GM23338 (cell line): ENCODE measurements around the gene RYR1. TPM values are rescaled to one million over a fixed set of nuclear protein-coding genes. Genes with fewer than 3 reads are reported as not detected.

Experiments
- ATAC-seq: fragments of 200-7000 bp; cut with Tn5 transposase; 3 replicates; pipeline ENCODE4 v1.9.1; 2020
- DNase-seq: peaks from one replicate; pipeline ENCODE4 v3.0.0-alpha.2; 2015; ENCODE audit warnings: low spot score
- H2AFZ ChIP-seq: fragments of 200-600 bp; sonication (generic); 2 replicates; pipeline ENCODE4 v1.8.0; 2016; ENCODE audit warnings: antibody characterized with exemption, mild to moderate bottlenecking, moderate library complexity
- H3F3A ChIP-seq: fragments of 200-600 bp; sonication (generic); replicated peaks from 2 replicates; pipeline ENCODE4 v1.8.0; 2017; ENCODE audit warnings: antibody characterized with exemption, mixed run types, low read depth
- H3K27ac ChIP-seq: fragments of 200-600 bp; sonication (generic); 2 replicates; pipeline ENCODE4 v1.6.1; 2016; ENCODE audit warnings: low read depth
- H3K27me3 ChIP-seq: fragments of 200-600 bp; sonication (generic); 2 replicates; pipeline ENCODE4 v1.8.0; 2016; ENCODE audit warnings: mild to moderate bottlenecking, mixed run types, moderate library complexity; ENCODE audit not compliant: insufficient read depth
- H3K36me3 ChIP-seq: fragments of 200-600 bp; sonication (generic); 2 replicates; pipeline ENCODE4 v1.8.0; 2016; ENCODE audit warnings: mild to moderate bottlenecking; ENCODE audit not compliant: insufficient read depth
- H3K4me1 ChIP-seq: fragments of 200-600 bp; sonication (generic); 2 replicates; pipeline ENCODE4 v1.8.0; 2016; ENCODE audit warnings: mild to moderate bottlenecking, moderate library complexity; ENCODE audit not compliant: insufficient read depth
- H3K4me2 ChIP-seq: fragments of 200-600 bp; sonication (generic); 2 replicates; pipeline ENCODE4 v1.7.1; 2017; ENCODE audit warnings: mixed run types
- H3K4me3 ChIP-seq: fragments of 200-600 bp; sonication (generic); 2 replicates; pipeline ENCODE4 v1.6.1; 2016; ENCODE audit warnings: mixed run types
- H3K79me2 ChIP-seq: fragments of 200-600 bp; sonication (generic); replicated peaks from 2 replicates; pipeline ENCODE4 v1.8.0; 2017; ENCODE audit warnings: mild to moderate bottlenecking; ENCODE audit not compliant: insufficient read depth
- H3K9me2 ChIP-seq: fragments of 200-600 bp; sonication (generic); 2 replicates; pipeline ENCODE4 v1.8.0; 2017; ENCODE audit not compliant: insufficient read depth
- H4K20me1 ChIP-seq: fragments of 200-600 bp; sonication (generic); replicated peaks from 2 replicates; pipeline ENCODE4 v1.8.0; 2017; ENCODE audit warnings: mild to moderate bottlenecking; ENCODE audit not compliant: insufficient read depth
- H3K27ac Mint-ChIP-seq: 2 replicates; pipeline ENCODE4 v1.8.0; 2020; ENCODE audit warnings: inconsistent platforms, mild to moderate bottlenecking, moderate library complexity, mixed read lengths
- H3K27me3 Mint-ChIP-seq: 3 replicates; pipeline ENCODE4 v1.8.0; 2022; ENCODE audit warnings: low read depth, mild to moderate bottlenecking, moderate library complexity, mixed read lengths, inconsistent platforms; ENCODE audit not compliant: insufficient read depth, poor library complexity
- H3K36me3 Mint-ChIP-seq: 3 replicates; pipeline ENCODE4 v1.8.0; 2021; ENCODE audit warnings: low read depth, mild to moderate bottlenecking, inconsistent platforms, moderate library complexity, mixed read lengths
- H3K4me1 Mint-ChIP-seq: 3 replicates; pipeline ENCODE4 v1.8.0; 2020; ENCODE audit warnings: mild to moderate bottlenecking, inconsistent platforms, mixed read lengths
- H3K4me3 Mint-ChIP-seq: 3 replicates; pipeline ENCODE4 v1.8.0; 2021; ENCODE audit warnings: moderate library complexity, mild to moderate bottlenecking, inconsistent platforms, mixed read lengths
- H3K9me3 Mint-ChIP-seq: 3 replicates; pipeline ENCODE4 v1.8.0; 2020; ENCODE audit warnings: moderate library complexity, mild to moderate bottlenecking, inconsistent platforms, mixed read lengths
- CREB1 ChIP-seq: fragments of 250-450 bp; sonication (Bioruptor Pico); IDR thresholded peaks from 2 replicates; pipeline ENCODE4 v1.5.0; 2020; ENCODE audit warnings: low read depth, mild to moderate bottlenecking, moderate library complexity
- CTCF ChIP-seq, 2 experiments: fragments of 200-600 bp in 1 of 2; sonication (generic) in 1 of 2; conservative IDR thresholded peaks; 2 replicates each; pipeline versions ENCODE4 v1.5.1 to v1.6.1; 2016 to 2017; ENCODE audit warnings: antibody characterized with exemption in 2 of 2, low read depth in 2 of 2, mild to moderate bottlenecking in 2 of 2, moderate library complexity in 1 of 2
- EZH2 ChIP-seq: fragments of 200-600 bp; sonication (generic); IDR thresholded peaks from one replicate; pipeline ENCODE4 v1.8.0; 2017; ENCODE audit warnings: antibody characterized with exemption, mild to moderate bottlenecking, low read depth; ENCODE audit not compliant: unreplicated experiment
- POLR2AphosphoS5 ChIP-seq: IDR thresholded peaks from 2 replicates; pipeline ENCODE4 v1.6.1; 2016; ENCODE audit warnings: antibody characterized with exemption, low read depth
- REST ChIP-seq: IDR thresholded peaks from one replicate; pipeline ENCODE4 v1.6.1; 2018; ENCODE audit warnings: antibody characterized with exemption; ENCODE audit not compliant: unreplicated experiment
- STAT1 ChIP-seq: IDR thresholded peaks from one replicate; pipeline ENCODE4 v1.6.1; 2016; ENCODE audit warnings: antibody characterized with exemption; ENCODE audit not compliant: unreplicated experiment
- ZNF114 ChIP-seq: fragments of 250-450 bp; sonication (Bioruptor Pico); IDR thresholded peaks from 2 replicates; pipeline ENCODE4 v1.5.0; 2020; ENCODE audit warnings: mild to moderate bottlenecking, moderate library complexity
- polyA plus RNA-seq: library from polyadenylated mRNA; unstranded; fragments of >200 nt; fragmentation: Nextera tagmentation; extraction: Ambion mirVana; gene quantifications from 2 replicates; pipeline ENCODE4 v1.2.1, GENCODE V29; 2016
- total RNA-seq: library from RNA; depleted of rRNA; stranded (reverse); fragments of >200 nt; shearing (Covaris generic); gene quantifications from 2 replicates; pipeline ENCODE4 v1.2.3, GENCODE V29; 2014

RYR1 gene
- total and polyA plus RNA-seq, 2 experiments from 2014 or later = 4.0 to 26.7 TPM

- TF ChIP-seq REST = no peak
- no peak for TF ChIP-seq POLR2AphosphoS5
- no peak for TF ChIP-seq STAT1
- no peak for TF ChIP-seq EZH2
- TF ChIP-seq CTCF (conservative IDR thresholded peaks at IDR 0.05; ENCODE audit: low read depth in 2 of 2) = no peak
These were observed 40.7 kb upstream of the RYR1 start (continued) for GRCh38 chr19:38392707-38393308.

GRCh38 chr19:38394488-38394887 lies 39.0 kb upstream of the RYR1 start:
- H3K4me3 Mint-ChIP-seq = peak overlapping the region; percentile 63
- Histone ChIP-seq H3K27me3 (peaks cover 49% of the 10 kb centered on the region), H3F3A (peaks cover 17% of the 10 kb centered on the region; the same call in 1 of the 2 replicates), H3K4me2 (peak overlapping the region; percentile 93), H3K9me2 (peaks cover 6% of the 10 kb centered on the region; the same call in 1 of the 2 replicates), H3K79me2 (peaks cover 10% of the 10 kb centered on the region), H2AFZ (no peak overlapping the region), H3K27ac (no peak overlapping the region), H3K36me3 (peaks cover 3% of the 10 kb centered on the region; the same call in 1 of the 2 replicates), H4K20me1 (peaks cover 3% of the 10 kb centered on the region; the same call in 1 of the 2 replicates), H3K4me3 (peak overlapping the region; percentile 58), H3K4me1 (peaks cover 14% of the 10 kb centered on the region)
- peaks cover 55% of the 10 kb centered on the region for H3K27me3 Mint-ChIP-seq
- no peak for TF ChIP-seq ZNF114
- no peak for TF ChIP-seq CREB1 (CRISPR knock-in tag)
- peak; percentile 67 for TF ChIP-seq POLR2AphosphoS5
- H3K4me1 Mint-ChIP-seq = peaks cover 49% of the 10 kb centered on the region
- peaks cover 45% of the 10 kb centered on the region for H3K36me3 Mint-ChIP-seq
- DNase-seq (peak; percentile 99), ATAC-seq (peak; percentile 89)
- no peak overlapping the region for H3K27ac Mint-ChIP-seq
- H3K9me3 Mint-ChIP-seq = peaks cover 4% of the 10 kb centered on the region; the same call in 1 of the 3 replicates
